KMS-11 (cell line): ENCODE results near the gene ITGA7.

Experiments used
- H2AFZ ChIP-seq: fragments of 200-600 bp; sonication (generic); 2 replicates; pipeline ENCODE4 v1.6.1; 2016; ENCODE audit warnings: antibody characterized with exemption, mixed run types, low read depth
- H3K27ac ChIP-seq: fragments of 200-600 bp; sonication (generic); 2 replicates; pipeline ENCODE4 v1.6.1; 2016; ENCODE audit warnings: mild to moderate bottlenecking, mixed run types
- H3K27me3 ChIP-seq: fragments of 200-600 bp; sonication (generic); 2 replicates; pipeline ENCODE4 v1.6.1; 2017; ENCODE audit warnings: mild to moderate bottlenecking, low read depth, mixed run types, moderate library complexity; ENCODE audit not compliant: insufficient read depth
- H3K36me3 ChIP-seq: fragments of 200-600 bp; sonication (generic); 2 replicates; pipeline ENCODE4 v1.6.1; 2017; ENCODE audit warnings: mild to moderate bottlenecking, mixed run types; ENCODE audit not compliant: insufficient read depth
- H3K4me1 ChIP-seq: fragments of 200-600 bp; sonication (generic); 2 replicates; pipeline ENCODE4 v1.6.1; 2016; ENCODE audit warnings: mild to moderate bottlenecking, low read depth, mixed run types; ENCODE audit not compliant: poor library complexity, severe bottlenecking
- H3K4me2 ChIP-seq: fragments of 200-600 bp; sonication (generic); 2 replicates; pipeline ENCODE4 v1.7.0; 2016; ENCODE audit warnings: mild to moderate bottlenecking, mixed run types
- H3K4me3 ChIP-seq: fragments of 200-600 bp; sonication (generic); IDR thresholded peaks from 2 replicates; pipeline ENCODE4 v1.6.1; 2017; ENCODE audit warnings: low read depth, low read length, mixed read lengths; ENCODE audit not compliant: insufficient read depth
- H3K79me2 ChIP-seq: fragments of 200-600 bp; sonication (generic); 2 replicates; pipeline ENCODE4 v1.6.1; 2016; ENCODE audit warnings: low read depth, mixed run types; ENCODE audit not compliant: insufficient read depth
- H3K9ac ChIP-seq: fragments of 200-600 bp; sonication (generic); 2 replicates; pipeline ENCODE4 v1.6.1; 2016; ENCODE audit warnings: mild to moderate bottlenecking, mixed run types
- H4K20me1 ChIP-seq: fragments of 200-600 bp; sonication (generic); 2 replicates; pipeline ENCODE4 v1.6.1; 2016; ENCODE audit warnings: mild to moderate bottlenecking, mixed run types; ENCODE audit not compliant: insufficient read depth
- TF ChIP-seq, protein P1 (sequence below): fragments of 200-600 bp; sonication (generic); conservative IDR thresholded peaks from 2 replicates; pipeline ENCODE4 v1.6.1; 2017; ENCODE audit warnings: low read depth, mild to moderate bottlenecking, antibody characterized with exemption, low read length, moderate library complexity, mixed read lengths

The ITGA7 gene

DNA sequence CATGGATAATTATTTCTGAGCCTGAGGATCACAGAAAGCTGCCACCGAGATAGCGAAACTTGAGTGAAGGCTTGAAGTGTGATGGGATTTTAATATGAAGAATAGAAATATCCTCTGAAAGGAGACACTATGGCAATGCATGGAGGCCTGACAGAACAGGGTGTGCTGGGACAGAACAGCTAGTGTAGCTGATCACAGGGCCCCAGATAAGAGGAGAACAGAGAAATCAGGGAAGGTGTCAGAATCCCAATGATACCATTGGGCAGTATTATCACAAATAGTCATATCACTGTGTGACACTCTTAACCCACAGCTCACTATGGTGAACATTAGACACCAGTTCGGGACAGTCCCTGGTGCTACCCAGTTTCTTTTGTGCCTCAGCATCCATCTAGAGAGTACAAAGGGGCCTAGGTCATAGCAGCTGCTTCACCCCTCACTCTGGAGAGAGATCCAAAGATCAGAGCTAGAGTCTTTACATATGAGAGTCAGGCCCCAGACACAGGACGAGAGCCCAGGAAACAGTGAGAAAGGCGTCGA is 71.5 kb downstream of the ITGA7 start:
- TF ChIP-seq, protein P1, sequence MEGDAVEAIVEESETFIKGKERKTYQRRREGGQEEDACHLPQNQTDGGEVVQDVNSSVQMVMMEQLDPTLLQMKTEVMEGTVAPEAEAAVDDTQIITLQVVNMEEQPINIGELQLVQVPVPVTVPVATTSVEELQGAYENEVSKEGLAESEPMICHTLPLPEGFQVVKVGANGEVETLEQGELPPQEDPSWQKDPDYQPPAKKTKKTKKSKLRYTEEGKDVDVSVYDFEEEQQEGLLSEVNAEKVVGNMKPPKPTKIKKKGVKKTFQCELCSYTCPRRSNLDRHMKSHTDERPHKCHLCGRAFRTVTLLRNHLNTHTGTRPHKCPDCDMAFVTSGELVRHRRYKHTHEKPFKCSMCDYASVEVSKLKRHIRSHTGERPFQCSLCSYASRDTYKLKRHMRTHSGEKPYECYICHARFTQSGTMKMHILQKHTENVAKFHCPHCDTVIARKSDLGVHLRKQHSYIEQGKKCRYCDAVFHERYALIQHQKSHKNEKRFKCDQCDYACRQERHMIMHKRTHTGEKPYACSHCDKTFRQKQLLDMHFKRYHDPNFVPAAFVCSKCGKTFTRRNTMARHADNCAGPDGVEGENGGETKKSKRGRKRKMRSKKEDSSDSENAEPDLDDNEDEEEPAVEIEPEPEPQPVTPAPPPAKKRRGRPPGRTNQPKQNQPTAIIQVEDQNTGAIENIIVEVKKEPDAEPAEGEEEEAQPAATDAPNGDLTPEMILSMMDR = no peak
- no peaks in the 10 kb centered on the region for H3K4me1 ChIP-seq
- no peaks in the 10 kb centered on the region for H3K79me2 ChIP-seq
- H4K20me1 ChIP-seq = no peaks in the 10 kb centered on the region
- H3K27me3 ChIP-seq = no peaks in the 10 kb centered on the region
- no peaks in the 10 kb centered on the region for H3K36me3 ChIP-seq
- no peak overlapping the region for H3K4me2 ChIP-seq
- no peak overlapping the region for H3K4me3 ChIP-seq
- no peak overlapping the region for H3K27ac ChIP-seq
- no peak overlapping the region for H3K9ac ChIP-seq
- no peak overlapping the region for H2AFZ ChIP-seq
